GM12872 (cell line): Measurements from ENCODE around the gene KCND2.

Source experiments
- CTCF ChIP-seq: IDR thresholded peaks from 3 replicates; pipeline ENCODE4 v1.5.1; 2011; ENCODE audit warnings: low read depth, mild to moderate bottlenecking, low read length, moderate library complexity; ENCODE audit not compliant: insufficient read depth

The KCND2 gene

GRCh38 chr7:120720317-120720716 is 447.3 kb downstream of the KCND2 start:
- TF ChIP-seq CTCF, result no peak

DNA sequence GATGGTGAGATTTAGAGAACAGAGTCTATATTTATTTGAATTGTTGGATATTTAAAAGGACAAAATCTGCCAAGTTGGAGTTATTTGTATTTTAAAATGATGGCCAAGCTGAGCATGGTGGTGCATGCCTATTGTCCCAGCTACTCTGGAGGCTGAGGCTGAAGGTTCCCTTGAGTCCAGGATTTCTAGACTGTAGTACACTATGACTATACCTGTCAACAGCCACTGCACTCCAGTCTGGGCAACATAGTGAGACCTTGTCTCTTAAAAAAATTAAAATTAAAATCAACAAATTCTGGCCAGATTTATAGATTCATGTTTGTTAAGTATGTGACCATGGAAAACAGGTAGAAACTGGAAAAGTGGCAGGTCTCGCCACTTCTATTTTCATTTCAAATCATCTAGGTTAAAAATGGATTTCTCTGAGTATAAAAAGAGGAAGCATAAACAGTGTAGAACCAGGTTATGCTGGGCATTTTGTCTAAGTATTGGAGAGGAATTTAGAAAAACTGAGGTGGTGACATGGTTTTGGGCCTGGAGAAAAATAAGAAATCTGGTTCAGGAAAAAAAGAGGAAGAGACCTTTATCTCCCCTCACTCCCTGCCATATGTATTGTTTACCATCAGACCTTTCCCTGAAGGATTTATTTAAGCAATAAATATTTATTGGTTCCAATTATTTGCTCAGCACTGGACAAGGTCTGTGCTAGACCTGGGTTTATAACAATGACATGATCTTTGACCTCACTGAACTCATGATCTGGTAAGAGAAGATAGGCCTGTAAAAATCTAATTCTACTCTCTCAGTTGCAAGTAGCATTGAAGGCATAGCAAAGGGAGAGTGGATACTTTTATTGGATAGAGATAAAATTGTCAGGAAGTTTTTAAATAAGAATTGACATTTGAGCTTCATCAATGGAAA is 450.8 kb downstream of the KCND2 start:
- no peak for TF ChIP-seq CTCF

- no peak for TF ChIP-seq CTCF
Measured at GRCh38 chr7:120724448-120724847, 451.5 kb downstream of the KCND2 start.

DNA sequence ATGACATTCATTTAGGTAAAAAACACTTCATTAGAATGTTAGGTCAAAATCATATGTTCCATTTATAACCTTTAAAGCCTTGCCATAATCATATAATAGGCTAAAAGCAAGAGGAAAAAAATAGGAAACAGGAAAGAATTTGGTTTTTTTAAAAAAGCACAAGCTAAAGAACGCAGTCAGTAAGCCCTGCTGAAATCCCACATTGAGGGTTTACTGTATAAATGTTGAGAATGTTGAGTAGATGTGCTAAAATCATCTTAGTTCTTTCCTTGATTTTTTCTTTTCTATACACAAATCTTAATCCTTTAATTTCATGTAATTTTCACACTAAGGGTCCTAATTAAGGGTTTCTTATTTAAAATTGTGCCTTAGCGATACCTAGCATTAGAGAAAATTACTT is 452.0 kb downstream of the KCND2 start:
- no peak for TF ChIP-seq CTCF

DNA sequence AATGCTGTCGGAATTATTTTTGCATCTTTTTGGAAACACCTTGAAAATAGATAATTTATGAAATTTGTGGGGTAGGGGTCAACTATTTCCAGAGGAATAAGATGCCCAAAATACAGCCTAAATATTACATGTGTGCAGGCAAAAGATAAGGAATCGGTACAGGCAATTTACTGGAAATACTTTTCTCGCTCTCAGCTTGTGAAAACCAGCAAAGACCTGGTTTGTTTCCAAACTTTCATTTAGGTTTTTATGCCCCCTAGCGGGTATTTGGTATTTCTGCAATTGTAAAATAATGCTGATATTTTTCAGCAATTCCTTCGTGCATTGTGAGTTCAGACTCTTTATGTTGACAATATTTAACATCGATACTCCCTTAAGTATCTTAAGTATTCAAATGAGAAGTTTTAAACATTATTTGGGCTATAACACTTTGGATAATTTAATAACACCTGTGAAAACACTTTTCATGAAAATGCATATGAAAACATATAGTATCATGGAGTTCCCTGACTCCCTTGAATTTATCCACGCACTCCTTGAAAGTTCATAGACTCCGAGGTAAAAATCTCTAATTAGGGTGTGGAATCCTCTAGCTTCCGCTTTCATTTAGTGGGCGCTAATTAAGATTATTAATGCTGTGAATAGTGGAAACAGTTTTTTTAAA is 452.5 kb downstream of the KCND2 start:
- TF ChIP-seq CTCF, result peak; percentile 58; the same call in 2 of the 3 replicates

DNA sequence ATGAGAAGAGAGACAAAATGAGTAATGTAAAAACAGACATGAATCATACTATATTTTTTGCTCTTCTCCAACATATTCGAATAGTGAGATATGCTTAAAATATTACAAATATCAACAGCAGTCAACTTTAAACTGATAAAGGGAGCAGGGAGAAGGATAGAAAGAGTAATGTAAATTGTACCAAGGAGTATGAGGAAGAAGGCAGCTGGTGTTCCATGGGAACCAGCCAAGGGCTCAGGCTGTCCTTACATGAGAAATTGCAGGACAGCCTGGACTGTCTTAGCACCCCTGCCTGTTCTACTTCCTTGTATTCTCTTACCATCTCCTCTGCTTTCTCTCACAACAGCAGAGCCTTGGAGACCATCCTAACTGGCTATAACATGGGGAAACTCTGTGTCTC is 456.3 kb downstream of the KCND2 start:
- TF ChIP-seq CTCF, result no peak

- no peak for TF ChIP-seq CTCF
Measured at GRCh38 chr7:120731271-120731670, 458.3 kb downstream of the KCND2 start.
